BE2C (cell line): ENCODE results near the gene COL11A2.

Experiments
- DNase-seq: peaks from one replicate; pipeline ENCODE4 v3.0.0-alpha.2; 2020
- H3K27me3 ChIP-seq: fragments of 250-450 bp; sonication (Bioruptor Pico); 2 replicates; pipeline ENCODE4 v1.5.1; 2020; ENCODE audit warnings: mild to moderate bottlenecking
- H3K36me3 ChIP-seq: fragments of 250-450 bp; sonication (Bioruptor Pico); 2 replicates; pipeline ENCODE4 v1.5.1; 2020; ENCODE audit warnings: mild to moderate bottlenecking
- H3K4me1 ChIP-seq: fragments of 250-450 bp; sonication (Bioruptor Pico); 2 replicates; pipeline ENCODE4 v1.5.1; 2020
- H3K4me3 ChIP-seq: 2 replicates; pipeline ENCODE4 v1.5.1; 2011; ENCODE audit warnings: low read depth, low read length
- H3K9me3 ChIP-seq: fragments of 250-450 bp; sonication (Bioruptor Pico); 2 replicates; pipeline ENCODE4 v1.5.1; 2020
- CTCF ChIP-seq: IDR thresholded peaks from 2 replicates; pipeline ENCODE4 v1.5.1; 2012; ENCODE audit warnings: mild to moderate bottlenecking, low read depth, low read length

The COL11A2 gene

GRCh38 chr6:33213166-33213988, 21.1 kb upstream of the COL11A2 start:
- no peaks in the 10 kb centered on the region for H3K4me1 ChIP-seq
- no peak for TF ChIP-seq CTCF
- H3K27me3 ChIP-seq, result peaks cover 18% of the 10 kb centered on the region
- peak overlapping the region; percentile 37 for H3K4me3 ChIP-seq
- H3K9me3 ChIP-seq, result no peaks in the 10 kb centered on the region
- H3K36me3 ChIP-seq, result no peaks in the 10 kb centered on the region
- DNase-seq, result peak; percentile 34

GRCh38 chr6:33212857-33213165, 20.5 kb upstream of the COL11A2 start:
- no peak for TF ChIP-seq CTCF
- no peaks in the 10 kb centered on the region for H3K9me3 ChIP-seq
- H3K27me3 ChIP-seq, result peaks cover 18% of the 10 kb centered on the region
- H3K36me3 ChIP-seq, result no peaks in the 10 kb centered on the region
- H3K4me3 ChIP-seq, result peak overlapping the region; percentile 37
- no peak for DNase-seq
- H3K4me1 ChIP-seq, result no peaks in the 10 kb centered on the region

GRCh38 chr6:33211666-33212422, 19.6 kb upstream of the COL11A2 start:
- H3K9me3 ChIP-seq, result no peaks in the 10 kb centered on the region
- H3K4me1 ChIP-seq, result no peaks in the 10 kb centered on the region
- TF ChIP-seq CTCF, result no peak
- no peak for DNase-seq
- H3K27me3 ChIP-seq, result peaks cover 18% of the 10 kb centered on the region
- H3K4me3 ChIP-seq, result no peak overlapping the region
- no peaks in the 10 kb centered on the region for H3K36me3 ChIP-seq

- no peak for TF ChIP-seq CTCF
- Histone ChIP-seq H3K27me3 (peaks cover 18% of the 10 kb centered on the region), H3K36me3 (no peaks in the 10 kb centered on the region), H3K9me3 (no peaks in the 10 kb centered on the region), H3K4me1 (no peaks in the 10 kb centered on the region), H3K4me3 (no peak overlapping the region)
- DNase-seq, result no peak
These were observed 18.9 kb upstream of the COL11A2 start for GRCh38 chr6:33211136-33211535.

- Histone ChIP-seq H3K4me1 (no peaks in the 10 kb centered on the region; the same call in 1 of the 2 replicates), H3K27me3 (peaks cover 18% of the 10 kb centered on the region)
- TF ChIP-seq CTCF, result no peak
These were observed 17.6 kb upstream of the COL11A2 start for GRCh38 chr6:33209856-33210255.

More at GRCh38 chr6:33209856-33210255, 17.6 kb upstream of the COL11A2 start:
- no peak for DNase-seq
- Histone ChIP-seq H3K36me3 (no peaks in the 10 kb centered on the region), H3K9me3 (no peaks in the 10 kb centered on the region), H3K4me3 (no peak overlapping the region)
